ENCODE results near the gene OR1M1. TPM values are rescaled to one million over a fixed set of nuclear protein-coding genes. Genes with fewer than 3 reads are reported as not detected.
"Not testable (repeated sequence)": the region's sequence is repeated elsewhere in the genome, so short reads cannot be mapped to it uniquely, and the experiment has no call there.

The OR1M1 gene
- total RNA-seq, 1 donor from 2014 or later, result not detected

DNA sequence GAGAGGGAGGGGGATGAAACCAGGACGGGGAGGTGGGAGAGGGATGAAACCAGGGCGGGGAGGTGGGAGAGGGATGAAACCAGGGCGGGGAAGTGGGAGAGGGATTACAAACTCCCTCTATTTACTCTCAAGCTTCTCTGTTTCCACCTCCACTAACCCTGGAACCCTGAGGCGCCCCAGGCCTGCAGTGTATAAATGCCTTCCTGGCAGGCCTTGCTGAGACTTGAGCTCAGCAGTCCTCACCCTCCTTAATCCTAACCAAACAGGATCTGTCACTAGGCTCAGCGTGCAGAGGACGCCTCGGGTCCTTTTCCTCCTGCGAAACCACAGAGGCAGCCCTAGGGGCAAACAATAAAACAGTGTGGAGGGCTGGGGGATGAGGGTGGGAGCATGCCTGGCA is 32.1 kb upstream of the OR1M1 start:
- Histone ChIP-seq H3K4me3 (ENCODE audit: low read depth, low read length) (no peak overlapping the region), H3K36me3 (ENCODE audit: control insufficient read depth, insufficient read depth, low read length) (no peaks in the 10 kb centered on the region), H3K27me3 (ENCODE audit: control insufficient read depth, insufficient read depth, low read length) (no peaks in the 10 kb centered on the region)
- FAIRE-seq (no peak), DNase-seq (ENCODE audit: low read depth) (peak; percentile 61)
- TF ChIP-seq, protein P1, sequence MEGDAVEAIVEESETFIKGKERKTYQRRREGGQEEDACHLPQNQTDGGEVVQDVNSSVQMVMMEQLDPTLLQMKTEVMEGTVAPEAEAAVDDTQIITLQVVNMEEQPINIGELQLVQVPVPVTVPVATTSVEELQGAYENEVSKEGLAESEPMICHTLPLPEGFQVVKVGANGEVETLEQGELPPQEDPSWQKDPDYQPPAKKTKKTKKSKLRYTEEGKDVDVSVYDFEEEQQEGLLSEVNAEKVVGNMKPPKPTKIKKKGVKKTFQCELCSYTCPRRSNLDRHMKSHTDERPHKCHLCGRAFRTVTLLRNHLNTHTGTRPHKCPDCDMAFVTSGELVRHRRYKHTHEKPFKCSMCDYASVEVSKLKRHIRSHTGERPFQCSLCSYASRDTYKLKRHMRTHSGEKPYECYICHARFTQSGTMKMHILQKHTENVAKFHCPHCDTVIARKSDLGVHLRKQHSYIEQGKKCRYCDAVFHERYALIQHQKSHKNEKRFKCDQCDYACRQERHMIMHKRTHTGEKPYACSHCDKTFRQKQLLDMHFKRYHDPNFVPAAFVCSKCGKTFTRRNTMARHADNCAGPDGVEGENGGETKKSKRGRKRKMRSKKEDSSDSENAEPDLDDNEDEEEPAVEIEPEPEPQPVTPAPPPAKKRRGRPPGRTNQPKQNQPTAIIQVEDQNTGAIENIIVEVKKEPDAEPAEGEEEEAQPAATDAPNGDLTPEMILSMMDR (IDR thresholded peaks at IDR 0.05; ENCODE audit: insufficient read depth, low read length, severe bottlenecking), result no peak

DNA sequence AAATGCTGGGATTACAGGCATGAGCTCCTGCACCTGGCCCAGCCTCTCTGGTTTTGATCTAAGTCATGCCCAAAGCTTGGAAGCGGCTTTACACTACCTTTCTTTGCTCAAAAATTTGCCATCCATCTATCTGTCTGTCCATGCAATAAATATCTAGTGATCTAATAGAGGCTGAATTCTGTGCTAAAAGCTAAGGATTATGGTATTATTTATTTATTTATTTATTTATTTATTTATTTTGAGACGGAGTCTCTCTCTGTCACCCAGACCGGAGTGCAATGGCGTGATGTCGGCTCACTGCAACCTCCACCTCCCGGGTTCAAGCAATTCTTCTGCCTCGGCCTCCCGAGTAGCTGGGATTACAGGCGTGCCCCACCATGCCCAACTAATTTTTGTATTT is 30.7 kb upstream of the OR1M1 start:
- DNase-seq (ENCODE audit: low read depth); FAIRE-seq; H3K36me3 ChIP-seq (ENCODE audit: control insufficient read depth, insufficient read depth, low read length); H3K4me3 ChIP-seq (ENCODE audit: low read depth, low read length); H3K27me3 ChIP-seq (ENCODE audit: control insufficient read depth, insufficient read depth, low read length): not testable (repeated sequence)

DNA sequence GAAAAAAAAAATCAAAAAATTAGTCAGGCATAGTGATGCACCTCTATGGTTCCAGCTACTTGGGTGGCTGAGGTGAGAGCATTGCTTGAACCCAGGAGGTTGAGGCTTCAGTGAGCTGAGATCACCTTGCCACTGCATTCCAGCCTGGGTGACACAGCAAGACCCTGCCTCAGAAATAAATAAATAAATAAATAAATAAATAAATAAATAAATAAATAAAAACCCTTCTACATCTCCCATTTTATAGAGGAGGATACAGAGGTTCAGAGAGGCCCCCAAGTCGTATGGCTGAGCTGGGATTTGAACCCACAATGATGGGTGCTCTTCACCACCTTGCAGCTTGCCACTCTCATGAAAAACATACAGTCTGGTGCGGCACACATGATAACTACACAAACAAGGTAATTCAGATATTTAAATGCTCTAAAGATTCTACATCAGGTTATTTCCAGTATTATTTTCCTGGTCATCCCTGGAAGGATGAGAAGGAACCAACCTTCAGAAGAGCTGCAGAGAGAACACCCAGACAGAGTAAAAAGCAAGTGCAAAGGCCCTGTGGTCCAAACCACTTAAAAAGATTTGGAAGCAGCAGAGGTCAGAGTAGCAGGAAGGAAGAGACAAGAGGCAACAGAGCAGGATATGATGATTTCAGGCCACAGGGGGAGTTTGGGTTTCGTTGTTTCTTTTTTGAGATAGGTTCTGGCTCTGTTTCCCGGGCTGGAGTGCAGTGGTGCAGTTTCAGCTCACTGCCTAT is 29.2 kb upstream of the OR1M1 start:
- FAIRE-seq (no peak), DNase-seq (ENCODE audit: low read depth) (no peak)
- Histone ChIP-seq H3K27me3 (ENCODE audit: control insufficient read depth, insufficient read depth, low read length) (no peaks in the 10 kb centered on the region), H3K36me3 (ENCODE audit: control insufficient read depth, insufficient read depth, low read length) (no peaks in the 10 kb centered on the region), H3K4me3 (ENCODE audit: low read depth, low read length) (no peak overlapping the region)
- TF ChIP-seq, protein P1 (IDR thresholded peaks at IDR 0.05; ENCODE audit: insufficient read depth, low read length, severe bottlenecking), result no peak

DNA sequence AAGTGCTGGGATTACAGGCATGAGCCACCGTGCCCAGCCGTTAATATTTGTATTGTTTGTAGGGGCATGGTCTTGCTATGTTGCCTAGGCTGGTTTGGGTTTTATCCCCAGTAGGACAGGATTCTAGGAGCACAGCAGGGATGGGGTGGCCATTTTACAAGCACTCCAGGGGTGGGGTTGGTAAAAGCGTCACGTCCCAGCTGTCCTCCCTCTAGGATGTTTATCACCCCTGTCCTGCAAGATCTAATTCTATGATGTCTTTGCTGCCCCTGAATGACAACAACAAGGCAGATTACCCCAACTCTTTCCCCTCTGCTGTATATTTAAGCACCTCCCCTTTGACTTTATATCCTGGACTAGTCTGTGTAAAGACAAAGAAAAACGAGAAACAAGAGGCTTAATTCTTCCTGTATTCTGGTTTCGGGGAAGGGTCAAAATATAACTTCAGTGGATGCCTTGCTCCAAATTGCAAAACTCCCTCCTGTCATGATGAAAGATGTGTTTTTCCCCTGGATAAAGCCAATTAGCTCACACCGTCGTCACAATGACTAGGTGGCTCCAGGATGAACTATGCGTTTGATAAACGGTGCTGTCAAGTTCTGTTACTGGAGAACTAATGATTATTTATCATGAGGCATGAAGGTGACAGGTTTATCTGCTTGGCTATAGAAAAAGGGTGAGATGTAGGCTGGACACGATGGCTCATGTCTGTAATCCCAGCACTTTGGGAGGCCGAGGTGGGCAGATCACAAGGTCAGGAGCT is 27.8 kb upstream of the OR1M1 start:
- DNase-seq (ENCODE audit: low read depth), result no peak
- Histone ChIP-seq H3K36me3 (ENCODE audit: control insufficient read depth, insufficient read depth, low read length) (no peaks in the 10 kb centered on the region), H3K27me3 (ENCODE audit: control insufficient read depth, insufficient read depth, low read length) (no peaks in the 10 kb centered on the region), H3K4me3 (ENCODE audit: low read depth, low read length) (no peak overlapping the region)
- FAIRE-seq, result no peak
- TF ChIP-seq, protein P1 (IDR thresholded peaks at IDR 0.05; ENCODE audit: insufficient read depth, low read length, severe bottlenecking), result no peak

DNA sequence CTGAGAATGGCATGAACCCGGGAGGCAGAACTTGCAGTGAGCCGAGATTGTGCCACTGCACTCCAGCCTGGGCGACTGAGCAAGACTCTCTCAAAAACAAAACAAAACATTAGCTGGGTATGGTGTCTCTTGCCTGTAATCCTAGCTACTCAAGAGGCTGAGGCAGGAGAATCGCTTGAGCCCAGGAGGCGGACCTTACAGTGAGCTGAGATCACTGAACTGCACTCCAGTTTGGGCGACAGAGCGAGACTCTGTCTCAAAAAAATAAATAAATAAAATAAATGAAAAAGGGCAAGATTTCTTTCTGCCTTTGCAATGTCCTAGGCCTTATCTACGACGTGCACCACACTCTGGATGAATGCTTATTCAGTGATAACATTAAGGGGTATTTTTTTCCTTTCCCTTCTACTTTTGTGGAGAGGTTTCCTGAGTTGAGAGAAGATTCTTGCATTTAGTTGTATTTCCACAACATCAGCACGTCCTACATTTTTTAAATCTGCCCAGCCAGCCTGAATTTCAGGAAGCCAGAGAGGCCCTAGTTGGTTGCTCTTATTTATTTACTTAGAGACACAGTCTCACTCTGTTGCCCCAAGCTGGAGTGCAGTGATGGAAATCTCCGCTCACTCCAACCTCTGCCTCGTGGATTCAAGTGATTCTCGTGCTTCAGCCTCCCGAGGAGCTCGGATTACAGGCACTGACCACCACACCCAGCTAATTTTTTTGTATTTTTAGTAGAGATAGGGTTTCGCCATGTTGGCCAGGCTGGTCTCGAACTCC is 26.1 kb upstream of the OR1M1 start:
- TF ChIP-seq, protein P1 (IDR thresholded peaks at IDR 0.05; ENCODE audit: insufficient read depth, low read length, severe bottlenecking), result no peak
- FAIRE-seq, result no peak

DNA sequence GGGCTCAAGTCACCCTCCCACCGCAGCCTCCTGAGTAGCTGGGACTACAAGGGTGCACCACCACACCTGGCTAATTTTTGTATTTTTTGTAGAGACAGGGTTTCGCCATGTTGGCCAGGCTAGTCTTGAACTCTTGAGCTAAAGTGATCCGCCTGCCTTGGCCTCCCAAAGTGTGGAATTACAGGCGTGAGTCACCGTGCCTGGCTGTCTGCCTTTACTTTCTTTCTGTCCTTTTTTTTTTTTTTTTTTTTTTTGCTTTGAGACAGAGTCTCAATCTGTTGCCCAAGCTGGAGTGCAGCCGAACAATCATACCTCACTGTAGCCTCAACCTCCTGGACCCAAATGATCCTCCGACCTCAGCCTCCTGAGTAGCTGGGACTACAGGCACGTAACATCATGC is 25.0 kb upstream of the OR1M1 start:
- TF ChIP-seq, protein P1 (IDR thresholded peaks at IDR 0.05; ENCODE audit: insufficient read depth, low read length, severe bottlenecking), result no peak
- Histone ChIP-seq H3K4me3 (ENCODE audit: low read depth, low read length) (no peak overlapping the region), H3K36me3 (ENCODE audit: control insufficient read depth, insufficient read depth, low read length) (no peaks in the 10 kb centered on the region), H3K27me3 (ENCODE audit: control insufficient read depth, insufficient read depth, low read length) (no peaks in the 10 kb centered on the region)
- no peak for DNase-seq (ENCODE audit: low read depth)
- FAIRE-seq, result no peak

More for the DNA sequence above, 26.1 kb upstream of the OR1M1 start:
- Histone ChIP-seq H3K27me3 (ENCODE audit: control insufficient read depth, insufficient read depth, low read length) (no peaks in the 10 kb centered on the region), H3K4me3 (ENCODE audit: low read depth, low read length) (no peak overlapping the region), H3K36me3 (ENCODE audit: control insufficient read depth, insufficient read depth, low read length) (no peaks in the 10 kb centered on the region)
- DNase-seq (ENCODE audit: low read depth), result no peak
